ENCODE measurements around the gene LHFPL2.

LHFPL2 gene

GRCh38 chr5:78574131-78574673 is 74.4 kb downstream of the LHFPL2 start:
- in situ Hi-C loops (cut with MboI; ENCODE audit: low sequenced_read_pairs): no loop called here

DNA sequence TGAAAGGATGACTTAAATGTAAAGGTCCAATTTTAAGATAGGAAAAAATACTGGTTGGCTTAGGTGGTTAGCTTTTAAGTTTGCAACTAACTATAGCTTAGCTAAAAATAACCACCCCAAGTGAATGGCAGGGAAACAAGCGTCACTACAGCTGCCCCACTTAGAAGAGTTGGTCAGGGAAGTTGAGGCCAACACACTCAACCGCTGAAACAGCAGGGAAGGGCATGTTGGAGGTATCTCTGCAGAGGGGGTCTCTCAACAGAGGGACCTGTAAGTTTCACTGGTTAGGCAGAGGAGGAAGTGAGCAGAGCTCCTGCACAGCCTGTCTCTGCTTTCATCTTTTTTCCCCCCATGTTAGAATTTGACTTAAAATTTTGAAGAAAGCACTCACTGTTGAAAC is 75.3 kb downstream of the LHFPL2 start:
- in situ Hi-C loops (cut with MboI; ENCODE audit: low sequenced_read_pairs): no loop called here

GRCh38 chr5:78570646-78571045 is 77.9 kb downstream of the LHFPL2 start:
- in situ Hi-C loops (cut with MboI; ENCODE audit: low sequenced_read_pairs): no loop called here

DNA sequence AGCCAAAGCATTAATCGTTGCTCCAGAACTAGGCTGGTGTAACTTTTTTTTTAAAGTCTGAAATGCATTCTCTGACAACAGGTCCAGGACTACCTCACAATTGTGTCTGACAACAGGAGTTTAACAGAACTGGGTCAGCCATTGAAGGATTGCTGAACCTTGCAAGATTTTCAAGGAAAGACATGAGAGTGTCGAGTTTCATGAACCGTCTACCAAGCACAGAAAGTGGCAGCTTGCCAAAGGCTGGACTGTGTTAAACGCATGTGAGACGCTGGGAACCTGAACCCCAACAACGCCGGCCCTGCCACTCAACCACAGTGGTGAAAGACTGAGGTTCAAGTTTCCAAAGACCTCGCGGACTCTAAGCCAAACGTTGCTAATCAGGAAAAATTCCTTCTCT is 79.1 kb downstream of the LHFPL2 start:
- in situ Hi-C loops (cut with MboI; ENCODE audit: low sequenced_read_pairs): no loop called here

DNA sequence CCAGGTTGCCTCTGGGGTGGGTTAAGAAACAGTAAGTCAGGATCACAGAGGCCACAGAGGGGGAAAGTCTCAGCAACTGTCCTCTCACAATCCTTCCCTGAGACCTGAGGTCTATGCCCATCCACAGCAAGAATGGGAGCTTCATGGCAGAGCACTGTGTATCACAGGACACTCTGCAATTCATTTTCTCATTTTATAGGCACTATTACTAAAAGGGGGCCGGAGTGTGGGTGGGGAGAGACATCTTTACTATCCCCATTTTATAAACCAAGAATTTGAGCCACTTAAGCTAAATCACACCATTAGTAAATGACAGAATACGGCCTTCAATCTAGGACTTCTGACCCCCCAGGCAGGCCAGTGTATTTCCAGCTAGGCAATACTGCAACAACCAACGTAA is 79.9 kb downstream of the LHFPL2 start:
- in situ Hi-C loops (cut with MboI; ENCODE audit: low sequenced_read_pairs): no loop called here

GRCh38 chr5:78568212-78568611 is 80.4 kb downstream of the LHFPL2 start:
- in situ Hi-C loops (cut with MboI; ENCODE audit: low sequenced_read_pairs): no loop called here

DNA sequence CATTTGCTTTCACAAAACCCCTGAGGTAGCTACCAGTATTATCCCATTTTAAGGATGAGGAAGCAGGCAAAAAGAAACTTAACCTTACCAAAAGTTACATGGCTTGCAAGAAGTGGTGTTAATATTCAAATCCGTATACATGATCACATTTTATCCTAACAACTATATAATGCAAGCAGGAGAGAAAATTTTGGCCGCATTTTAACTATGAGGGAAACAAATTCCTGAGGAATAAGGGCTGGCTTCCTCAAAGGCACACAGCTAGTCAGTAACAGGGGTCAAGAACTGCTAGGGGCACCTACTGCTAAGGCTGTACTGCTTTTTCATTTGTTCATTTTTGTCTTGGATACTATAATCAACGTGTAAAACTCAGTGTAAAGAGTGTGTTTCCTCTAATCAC is 81.0 kb downstream of the LHFPL2 start:
- in situ Hi-C loops (cut with MboI; ENCODE audit: low sequenced_read_pairs): no loop called here

DNA sequence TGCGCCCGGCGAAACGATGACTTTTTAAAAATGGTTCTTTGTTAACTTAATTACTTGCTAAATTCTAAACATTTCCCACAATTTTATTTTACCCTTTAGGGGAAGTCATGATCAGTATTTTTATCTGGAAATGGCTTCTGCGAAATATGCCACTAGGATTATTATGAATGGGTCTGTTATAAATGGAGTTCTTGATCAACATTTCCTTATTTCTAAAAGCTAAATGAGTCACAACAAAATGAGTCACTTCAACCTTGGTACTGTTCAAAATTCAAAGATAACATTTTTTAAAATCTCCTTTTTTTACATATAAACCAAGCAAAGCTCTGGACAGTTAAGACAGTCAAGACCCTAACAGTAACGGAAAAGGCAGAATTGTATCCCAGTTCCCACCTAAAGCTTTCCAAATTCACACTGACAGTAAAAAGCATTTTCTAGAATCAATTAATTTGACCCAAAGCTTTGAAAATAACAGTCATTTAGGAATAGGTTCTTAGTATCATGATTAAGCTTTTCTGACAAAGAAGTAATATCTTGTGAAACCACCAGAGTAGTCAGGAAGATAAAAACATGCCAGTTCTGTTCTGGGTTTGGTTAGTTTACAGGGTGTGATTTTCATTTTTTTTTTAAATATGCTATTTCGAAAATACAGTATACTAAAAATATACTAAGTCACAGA is 81.7 kb downstream of the LHFPL2 start:
- in situ Hi-C loops (cut with MboI; ENCODE audit: low sequenced_read_pairs): no loop called here

- in situ Hi-C loops (cut with MboI; ENCODE audit: low sequenced_read_pairs): no loop called here
Observed at GRCh38 chr5:78565395-78565794, 83.2 kb downstream of the LHFPL2 start.

DNA sequence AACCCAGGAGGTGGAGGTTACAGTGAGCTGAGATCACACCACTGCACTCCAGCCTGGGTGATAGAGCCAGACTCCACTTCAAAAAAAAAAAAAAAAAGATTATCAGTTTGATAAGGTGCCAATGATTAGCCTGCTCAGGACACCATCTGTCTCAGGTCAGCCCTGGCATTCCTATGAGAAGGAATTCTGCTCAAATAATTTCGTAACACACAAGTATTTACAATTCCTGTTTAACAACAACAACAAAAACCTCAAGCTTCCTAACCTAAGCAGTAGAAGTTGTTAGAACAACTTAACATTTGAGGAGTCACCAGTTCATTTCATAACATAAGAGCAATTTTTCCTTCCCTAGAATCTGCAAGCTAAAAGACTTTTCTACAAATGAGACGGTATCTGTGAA is 85.0 kb downstream of the LHFPL2 start:
- in situ Hi-C loops (cut with MboI; ENCODE audit: low sequenced_read_pairs): no loop called here

GRCh38 chr5:78562714-78563330 is 85.8 kb downstream of the LHFPL2 start:
- in situ Hi-C loops (cut with MboI; ENCODE audit: low sequenced_read_pairs): no loop called here

DNA sequence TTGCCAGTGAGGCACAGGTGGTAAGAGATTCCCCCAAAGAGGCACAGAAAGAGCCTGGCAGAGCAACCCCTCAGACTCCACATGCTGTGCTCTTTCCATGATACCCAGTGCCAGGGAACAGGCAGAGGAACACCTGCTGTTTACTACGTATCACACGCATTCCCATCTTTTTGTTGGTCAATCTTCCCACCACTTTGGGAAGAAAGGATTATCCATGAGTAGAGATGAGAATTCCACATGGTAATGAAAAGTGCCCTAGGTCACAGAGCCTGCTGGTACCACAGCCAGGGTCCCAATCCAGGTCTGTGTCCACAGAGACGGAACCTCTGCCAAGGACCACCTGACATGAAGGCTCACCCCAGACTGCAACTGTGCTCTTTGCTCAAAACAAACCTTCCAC is 86.6 kb downstream of the LHFPL2 start:
- in situ Hi-C loops (cut with MboI; ENCODE audit: low sequenced_read_pairs): no loop called here

GRCh38 chr5:78561261-78561660 is 87.3 kb downstream of the LHFPL2 start:
- in situ Hi-C loops (cut with MboI; ENCODE audit: low sequenced_read_pairs): no loop called here

GRCh38 chr5:78560000-78560855 is 88.3 kb downstream of the LHFPL2 start:
- in situ Hi-C loops (cut with MboI; ENCODE audit: low sequenced_read_pairs): no loop called here

DNA sequence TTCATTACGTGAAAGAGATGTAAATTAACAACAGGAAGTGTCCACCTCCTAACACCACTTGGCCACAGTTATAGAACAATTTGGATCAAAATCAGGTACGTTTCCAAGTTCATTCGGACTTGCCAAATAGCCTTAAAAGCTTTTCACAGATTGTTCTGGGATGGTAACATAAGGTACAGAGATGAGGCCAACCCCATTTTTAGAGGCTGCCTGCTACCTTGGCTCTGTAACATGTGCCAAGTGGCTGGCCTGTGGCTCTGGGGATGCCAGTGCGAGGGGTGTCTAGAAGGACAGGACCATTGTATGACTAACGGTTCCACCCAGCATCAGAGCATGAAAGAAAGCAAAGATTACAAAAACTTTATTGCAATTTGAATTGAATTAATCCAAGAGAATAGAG is 91.0 kb downstream of the LHFPL2 start:
- in situ Hi-C loops (cut with MboI; ENCODE audit: low sequenced_read_pairs): no loop called here

- in situ Hi-C loops (cut with MboI; ENCODE audit: low sequenced_read_pairs): no loop called here
Observed at GRCh38 chr5:78555870-78556269, 92.7 kb downstream of the LHFPL2 start.

GRCh38 chr5:78554670-78555069 is 93.9 kb downstream of the LHFPL2 start:
- in situ Hi-C loops (cut with MboI; ENCODE audit: low sequenced_read_pairs): no loop called here

DNA sequence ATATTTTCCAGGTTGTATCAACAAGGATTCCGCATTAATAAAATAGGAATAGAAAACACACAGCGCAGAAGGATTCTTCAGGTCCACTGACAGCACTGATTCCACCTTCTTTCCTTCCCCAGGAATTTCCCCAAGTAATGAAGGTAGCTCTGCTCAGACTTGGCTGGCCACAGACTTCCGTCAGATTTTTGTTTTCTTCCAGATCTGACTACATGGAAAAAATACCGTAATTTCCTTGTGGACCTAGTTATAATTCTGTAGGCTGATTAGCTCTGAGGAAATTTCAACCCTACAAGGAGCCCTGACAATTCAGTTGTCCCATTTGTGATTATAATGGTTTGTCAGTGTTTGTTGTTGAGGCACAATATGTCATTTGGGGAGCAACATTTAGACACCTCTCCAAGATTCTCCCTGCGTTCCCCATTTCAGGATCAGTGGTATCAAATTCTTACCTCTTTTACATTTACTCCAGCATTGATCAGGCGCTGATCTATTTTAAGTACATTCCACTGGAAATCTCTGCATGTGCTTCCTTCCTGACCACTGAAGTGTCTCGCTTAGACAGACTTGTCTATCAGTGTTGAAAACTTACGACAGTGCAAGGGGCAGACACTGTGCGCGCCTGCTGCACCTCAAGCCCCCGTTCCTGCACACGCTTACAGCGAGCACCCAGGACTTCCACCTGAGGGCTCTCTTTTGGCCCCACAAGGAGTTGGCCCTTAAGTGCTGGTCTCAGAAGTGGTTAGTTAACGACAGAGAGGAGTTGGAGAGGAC is 94.8 kb downstream of the LHFPL2 start:
- in situ Hi-C loops (cut with MboI; ENCODE audit: low sequenced_read_pairs): no loop called here

DNA sequence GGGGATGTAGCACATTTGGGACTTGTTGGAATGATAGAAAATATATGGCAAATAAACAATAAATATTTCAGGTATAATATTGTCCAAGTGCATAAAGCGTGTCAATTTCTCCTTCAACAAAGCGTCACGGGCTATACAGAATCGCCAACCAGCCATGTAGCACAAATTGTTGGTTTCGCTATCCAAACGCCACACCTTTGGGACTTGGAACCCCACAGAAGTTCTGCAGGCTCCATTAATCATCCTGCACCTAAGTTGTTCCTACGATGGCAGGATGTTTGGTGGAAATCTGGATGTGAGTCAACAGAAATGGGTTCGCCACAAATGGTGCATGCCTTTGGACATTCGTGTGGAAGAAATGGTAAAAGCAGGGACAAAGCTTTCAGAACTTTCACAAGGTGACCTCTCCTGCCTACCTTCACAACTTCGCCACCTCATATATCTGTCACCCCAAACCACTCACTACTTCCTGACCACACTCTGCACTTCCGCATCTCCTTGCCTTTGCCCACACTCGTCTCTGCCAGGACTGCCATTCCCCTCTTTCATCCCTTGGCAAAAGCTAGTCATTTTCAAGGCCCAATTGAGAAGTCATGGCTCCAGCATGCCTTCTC is 95.7 kb downstream of the LHFPL2 start:
- in situ Hi-C loops (cut with MboI; ENCODE audit: low sequenced_read_pairs): no loop called here

GRCh38 chr5:78550891-78551290 is 97.7 kb downstream of the LHFPL2 start:
- in situ Hi-C loops (cut with MboI; ENCODE audit: low sequenced_read_pairs): no loop called here

- in situ Hi-C loops (cut with MboI; ENCODE audit: low sequenced_read_pairs): no loop called here
Observed at GRCh38 chr5:78549043-78549442, 99.5 kb downstream of the LHFPL2 start.
